C4-2B (cell line): ENCODE results near the gene FAM177B.

ENCODE experiments used
- ZFX ChIP-seq: fragments of 450-650 bp; IDR thresholded peaks from 2 replicates; pipeline ENCODE4 v1.6.1; 2017
- TF ChIP-seq, protein P1 (sequence below): fragments of 450-650 bp; conservative IDR thresholded peaks from 2 replicates; pipeline ENCODE4 v1.5.1; 2017; ENCODE audit warnings: mild to moderate bottlenecking

DNA sequence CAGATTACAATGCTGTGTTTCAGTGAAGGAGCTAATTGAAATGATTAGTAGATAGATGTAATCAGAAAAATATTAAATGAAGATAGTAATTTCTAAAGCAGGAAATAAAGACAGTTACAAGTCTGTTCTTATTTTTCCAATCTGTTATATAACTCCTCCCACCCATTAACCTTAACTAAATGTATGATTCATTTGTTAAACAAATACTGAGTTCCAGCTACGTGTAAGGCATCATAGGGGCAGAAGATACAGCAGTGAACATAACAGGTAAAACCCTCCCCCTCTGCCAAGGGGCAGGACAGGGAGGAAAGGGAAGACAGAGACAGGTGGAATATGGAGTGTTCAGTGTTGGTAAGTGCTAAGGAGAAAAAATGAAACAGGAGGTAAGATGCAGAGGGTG is at the start of gene FAM177B:
- TF ChIP-seq, protein P1, sequence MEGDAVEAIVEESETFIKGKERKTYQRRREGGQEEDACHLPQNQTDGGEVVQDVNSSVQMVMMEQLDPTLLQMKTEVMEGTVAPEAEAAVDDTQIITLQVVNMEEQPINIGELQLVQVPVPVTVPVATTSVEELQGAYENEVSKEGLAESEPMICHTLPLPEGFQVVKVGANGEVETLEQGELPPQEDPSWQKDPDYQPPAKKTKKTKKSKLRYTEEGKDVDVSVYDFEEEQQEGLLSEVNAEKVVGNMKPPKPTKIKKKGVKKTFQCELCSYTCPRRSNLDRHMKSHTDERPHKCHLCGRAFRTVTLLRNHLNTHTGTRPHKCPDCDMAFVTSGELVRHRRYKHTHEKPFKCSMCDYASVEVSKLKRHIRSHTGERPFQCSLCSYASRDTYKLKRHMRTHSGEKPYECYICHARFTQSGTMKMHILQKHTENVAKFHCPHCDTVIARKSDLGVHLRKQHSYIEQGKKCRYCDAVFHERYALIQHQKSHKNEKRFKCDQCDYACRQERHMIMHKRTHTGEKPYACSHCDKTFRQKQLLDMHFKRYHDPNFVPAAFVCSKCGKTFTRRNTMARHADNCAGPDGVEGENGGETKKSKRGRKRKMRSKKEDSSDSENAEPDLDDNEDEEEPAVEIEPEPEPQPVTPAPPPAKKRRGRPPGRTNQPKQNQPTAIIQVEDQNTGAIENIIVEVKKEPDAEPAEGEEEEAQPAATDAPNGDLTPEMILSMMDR: no peak
- no peak for TF ChIP-seq ZFX
